HepG2 (cell line): Measurements from ENCODE around the gene PAPPA. TPM values are rescaled to one million over a fixed set of nuclear protein-coding genes. Genes with fewer than 3 reads are reported as not detected.

ENCODE experiments used
- ATAC-seq: fragments of 200-7000 bp; cut with Tn5 transposase; 3 replicates; pipeline ENCODE4 v1.9.1; 2020; ENCODE audit warnings: mild to moderate bottlenecking, moderate library complexity
- BruUV-seq: library from RNA; stranded (reverse); fragments of 400-500 nt; replicated peaks from 2 replicates; lab custom pipeline; 2021; lab: Mats Ljungman, UMichigan
- CTCF ChIA-PET: fragments of 300-600 bp; formaldehyde crosslinking; extraction: SDS; loops from one replicate; lab custom pipeline; 2021; ENCODE audit warnings: low total read pairs, inconsistent platforms, low intra/inter-chr PET ratio; lab: Yijun Ruan, JAX
- POLR2A ChIA-PET: fragments of 350-600 bp; sonication (Branson Sonifier 250); formaldehyde crosslinking; loops from one replicate; lab custom pipeline; 2020; ENCODE audit warnings: antibody characterized with exemption, inconsistent platforms; lab: Yijun Ruan, JAX
- DNase-seq: peaks from one replicate; pipeline ENCODE4 v3.0.0-alpha.2; 2015; ENCODE audit warnings: low spot score
- FAIRE-seq: peaks from 3 replicates; lab custom pipeline; 2011; peaks lifted over from hg19 to GRCh38; lab: Jason Lieb, UNC
- H2AFZ ChIP-seq: one replicate; pipeline ENCODE4 v1.6.1; 2011; ENCODE audit warnings: low read length, inconsistent platforms
- H3K27ac ChIP-seq: fragments of 300-600 bp; 3 replicates; pipeline ENCODE4 v1.8.0; 2011; ENCODE audit warnings: mixed run types, mild to moderate bottlenecking, mixed read lengths, low read length, inconsistent platforms; ENCODE audit not compliant: insufficient read depth; ENCODE audit errors: extremely low read length
- H3K27me3 ChIP-seq, 2 experiments: fragments of 200-600 bp in 1 of 2; 2 replicates in 1 of 2; 3 replicates in 1 of 2; pipeline versions ENCODE4 v1.6.0 to v1.8.0; 2011; ENCODE audit warnings: low read length in 2 of 2, mild to moderate bottlenecking in 2 of 2, moderate library complexity in 2 of 2, inconsistent platforms in 1 of 2; ENCODE audit not compliant: insufficient read depth in 2 of 2, control insufficient read depth in 1 of 2
- H3K36me3 ChIP-seq, 2 experiments: fragments of 200-600 bp in 1 of 2; replicated peaks in 1 of 2; 2 replicates in 1 of 2; 3 replicates in 1 of 2; pipeline versions ENCODE4 v1.5.1 to v1.8.0; 2011; ENCODE audit warnings: low read length in 2 of 2, inconsistent platforms in 1 of 2; ENCODE audit not compliant: insufficient read depth in 2 of 2, control insufficient read depth in 1 of 2
- H3K4me1 ChIP-seq: 2 replicates; pipeline ENCODE4 v1.5.1; 2012; ENCODE audit warnings: low read length, inconsistent platforms; ENCODE audit not compliant: insufficient read depth
- H3K4me2 ChIP-seq: 2 replicates; pipeline ENCODE4 v1.6.0; 2011; ENCODE audit warnings: low read depth, low read length, inconsistent platforms
- H3K4me3 ChIP-seq, 3 experiments: fragments of 200-600 bp in 1 of 3; sonication (generic), shearing (Covaris generic) in 1 of 3; replicated peaks in 1 of 3; 2 replicates each; pipeline ENCODE4 v1.5.1; 2011 to 2016; ENCODE audit warnings: low read length in 3 of 3, inconsistent platforms in 2 of 3, low read depth in 2 of 3, mild to moderate bottlenecking in 2 of 3, control low read depth in 1 of 3, mixed read lengths in 1 of 3; ENCODE audit not compliant: insufficient read depth in 1 of 3
- H3K79me2 ChIP-seq: one replicate; pipeline ENCODE4 v1.6.1; 2011; ENCODE audit warnings: low read length, inconsistent platforms; ENCODE audit not compliant: insufficient read depth
- H3K9ac ChIP-seq: 2 replicates; pipeline ENCODE4 v1.6.0; 2011; ENCODE audit warnings: mild to moderate bottlenecking, low read depth, low read length, inconsistent platforms; ENCODE audit not compliant: insufficient read depth
- H3K9me3 ChIP-seq: 2 replicates; pipeline ENCODE4 v1.5.1; 2012; ENCODE audit warnings: mild to moderate bottlenecking, low read length
- H4K20me1 ChIP-seq: 2 replicates; pipeline ENCODE4 v1.6.0; 2011; ENCODE audit warnings: inconsistent platforms, mild to moderate bottlenecking, low read length, moderate library complexity; ENCODE audit not compliant: insufficient read depth
- FOXK2 ChIP-seq: fragments of 450-650 bp; IDR thresholded peaks from 2 replicates; pipeline ENCODE4 v1.6.1; 2016
- MXD1 ChIP-seq: sonication (generic); formaldehyde crosslinking; IDR thresholded peaks from 2 replicates; pipeline ENCODE4 v1.4.0; 2020; ENCODE audit warnings: mild to moderate bottlenecking, missing genetic modification reagents
- STAG1 ChIP-seq: sonication (generic); formaldehyde crosslinking; IDR thresholded peaks from 2 replicates; pipeline ENCODE4 v1.4.0; 2020; ENCODE audit warnings: missing genetic modification reagents
- TSC22D2 ChIP-seq: sonication (generic); formaldehyde crosslinking; IDR thresholded peaks from 2 replicates; pipeline ENCODE4 v1.5.1; 2020; ENCODE audit warnings: missing genetic modification reagents, mild to moderate bottlenecking, borderline replicate concordance
- ZNF558 ChIP-seq: sonication (generic); formaldehyde crosslinking; IDR thresholded peaks from 2 replicates; pipeline ENCODE4 v1.9.0; 2022; ENCODE audit warnings: mild to moderate bottlenecking, missing genetic modification reagents, borderline replicate concordance
- ZNF629 ChIP-seq: sonication (generic); formaldehyde crosslinking; conservative IDR thresholded peaks from 2 replicates; pipeline ENCODE4 v1.5.0; 2020; ENCODE audit warnings: missing genetic modification reagents
- WGBS: methylation state at CpG from one replicate; pipeline ENCODE4 v1.1.6; 2017; ENCODE audit warnings: low lambda C conversion rate; 5-methylcytosine and 5-hydroxymethylcytosine counted together
- in situ Hi-C: cut with HindIII; loops from 2 replicates; pipeline ENCODE4 v1.10.0; 2017; ENCODE audit warnings: low pct_unique_long_range_greater_than_20kb; ENCODE audit not compliant: extremely low pct_ligation_motif_present
- intact Hi-C: fragments of 100-400 bp; cut with micrococcal nuclease; formaldehyde crosslinking; loops from one replicate; pipeline ENCODE4 v1.10.0; 2022; ENCODE audit not compliant: unreplicated experiment
- polyA plus RNA-seq, 8 experiments: library from polyadenylated mRNA; depleted of rRNA in 3 of 8; stranded (reverse) in 7 of 8; unstranded in 1 of 8; fragments of >200 nt; fragmentation: Illumina TruSeq in 4 of 8; extraction: Trizol in 4 of 8; gene quantifications; 2 replicates each; pipeline versions ENCODE4 v1.2.1 to v1.2.3, GENCODE V29; 2011 to 2016; ENCODE audit warnings: low read depth in 4 of 8, missing spikeins in 1 of 8, mixed read lengths in 1 of 8; ENCODE audit not compliant: insufficient read depth in 1 of 8
- total RNA-seq, 5 experiments: library from RNA; depleted of rRNA; stranded (reverse); fragments of >200 nt; fragmentation: Illumina TruSeq; extraction: Trizol; gene quantifications; 2 replicates each; pipeline ENCODE4 v1.2.3, GENCODE V29; 2016; ENCODE audit warnings: low read depth in 1 of 5

Gene PAPPA
- total and polyA plus RNA-seq, 2 of the 13 experiments (the other 11 are each of a cell fraction or from before 2014, with no cell fraction given), result 0.09 to 0.11 TPM

GRCh38 chr9:116115761-116116353, 37.7 kb upstream of the PAPPA start:
- Histone ChIP-seq H4K20me1 (no peaks in the 10 kb centered on the region), H3K4me2 (no peak overlapping the region), H3K36me3 (no peaks in the 10 kb centered on the region), H3K27me3 (no peaks in the 10 kb centered on the region), H2AFZ (no peak overlapping the region), H3K9ac (no peak overlapping the region), H3K27ac (no peak overlapping the region), H3K4me3 (no peak overlapping the region), H3K9me3 (no peaks in the 10 kb centered on the region), H3K79me2 (no peaks in the 10 kb centered on the region), H3K4me1 (no peaks in the 10 kb centered on the region)
- DNase-seq (no peak), FAIRE-seq (no peak), ATAC-seq (no peak)
- TF ChIP-seq ZNF558 (CRISPR knock-in tag), result no peak
- TF ChIP-seq TSC22D2 (CRISPR knock-in tag), result no peak
- TF ChIP-seq MXD1, result no peak
- no peak for TF ChIP-seq FOXK2
- CTCF ChIA-PET, result no interaction called here
- no TSS peak for BruUV-seq
- POLR2A ChIA-PET, result no interaction called here
- intact Hi-C loops (no loop called here), in situ Hi-C loops (loop anchor here (10.0 kb wide), 1 partner anchor 231 kb away; no protein-coding TSS in a partner anchor)
- WGBS, result 21% methylated on average over 6 of the region's 6 CpGs

- Histone ChIP-seq H3K79me2 (no peaks in the 10 kb centered on the region), H3K27me3 (no peaks in the 10 kb centered on the region), H3K27ac (no peak overlapping the region), H3K9me3 (no peaks in the 10 kb centered on the region), H3K36me3 (no peaks in the 10 kb centered on the region), H4K20me1 (no peaks in the 10 kb centered on the region), H3K4me3 (no peak overlapping the region), H3K4me2 (no peak overlapping the region), H2AFZ (no peak overlapping the region), H3K4me1 (no peaks in the 10 kb centered on the region), H3K9ac (no peak overlapping the region)
- POLR2A ChIA-PET, result no interaction called here
- DNase-seq (peak; percentile 18), FAIRE-seq (no peak), ATAC-seq (no peak)
- no TSS peak for BruUV-seq
- in situ Hi-C loops (loop anchor here (10.0 kb wide), 1 partner anchor 232 kb away; no protein-coding TSS in a partner anchor), intact Hi-C loops (no loop called here)
- CTCF ChIA-PET, result no interaction called here
- no peak for TF ChIP-seq STAG1
- TF ChIP-seq ZNF629 (CRISPR knock-in tag), result no peak
Observed at GRCh38 chr9:116116393-116116792, 37.2 kb upstream of the PAPPA start.
